GM10248 (cell line): ENCODE measurements around the gene VMO1.

Experiments used
- CTCF ChIA-PET: fragments of 300-600 bp; sonication (Branson Sonifier 250); formaldehyde crosslinking; extraction: SDS; loops from one replicate; lab custom pipeline; 2021; ENCODE audit warnings: antibody characterized with exemption; lab: Yijun Ruan, JAX
- POLR2A ChIA-PET: fragments of 350-650 bp; sonication (Branson Sonifier 250); formaldehyde crosslinking; extraction: SDS; loops from one replicate; lab custom pipeline; 2020; ENCODE audit warnings: antibody characterized with exemption; lab: Yijun Ruan, JAX
- DNase-seq: peaks from one replicate; pipeline ENCODE4 v3.0.0; 2012; ENCODE audit errors: extremely low spot score
- TF ChIP-seq, protein P1 (sequence below): IDR thresholded peaks from 2 replicates; pipeline ENCODE4 v1.5.1; 2012; ENCODE audit warnings: mild to moderate bottlenecking, low read depth; ENCODE audit errors: extremely low read depth, missing control alignments, control extremely low read depth

Gene VMO1

DNA sequence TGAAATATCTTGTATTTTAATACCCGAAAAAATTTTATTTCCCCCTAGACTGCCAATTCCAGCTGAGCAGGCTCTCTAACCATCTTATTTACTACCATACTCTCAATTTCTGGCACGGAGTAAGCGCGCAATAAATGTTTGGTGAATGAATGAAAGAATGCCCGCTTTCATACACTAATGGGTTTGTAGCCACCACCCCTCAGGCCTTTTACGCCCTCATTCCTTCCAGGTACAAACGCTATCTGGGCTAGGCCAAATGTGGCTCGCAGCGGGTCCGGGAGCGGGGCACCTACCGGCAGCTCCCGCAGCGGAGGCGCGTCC lies 20.3 kb upstream of the VMO1 start:
- no peak for DNase-seq
- ChIA-PET POLR2A (interaction anchor here (0.8 to 1.2 kb wide), 4 partner anchors 9 to 94 kb away, joined by 3 to 4 read pairs (median 4); partner anchors contain the start of gene PSMB6), CTCF (interaction anchor here (1.0 to 3.1 kb wide), 4 partner anchors 10 to 75 kb away, joined by 3 to 19 read pairs (median 7); partner anchors contain the start of gene PSMB6)

DNA sequence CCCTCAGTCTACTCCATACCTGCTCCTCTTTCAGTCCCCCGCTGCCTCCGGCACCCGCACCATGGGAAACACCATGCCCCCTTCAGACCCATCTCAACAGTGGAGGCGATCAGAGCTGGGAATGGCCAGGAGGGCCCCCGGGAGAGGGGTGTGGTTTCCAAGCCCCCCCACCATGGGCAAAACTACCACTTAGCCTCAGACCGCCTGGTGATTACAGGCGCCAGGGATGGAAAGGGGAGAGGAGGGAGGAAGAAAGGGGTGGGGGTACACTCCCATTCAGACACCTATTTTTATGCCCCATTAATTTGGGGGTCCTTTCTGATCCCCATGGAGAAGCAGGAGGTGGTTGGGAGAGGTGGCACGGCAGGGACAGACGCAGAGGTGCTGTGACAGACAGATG lies 16.1 kb upstream of the VMO1 start, which contains the start of gene C17orf114:
Gene C17orf114, minus strand, starts transcription at position 101 of the 400 bp plus-strand sequence.
- TF ChIP-seq, protein P1, sequence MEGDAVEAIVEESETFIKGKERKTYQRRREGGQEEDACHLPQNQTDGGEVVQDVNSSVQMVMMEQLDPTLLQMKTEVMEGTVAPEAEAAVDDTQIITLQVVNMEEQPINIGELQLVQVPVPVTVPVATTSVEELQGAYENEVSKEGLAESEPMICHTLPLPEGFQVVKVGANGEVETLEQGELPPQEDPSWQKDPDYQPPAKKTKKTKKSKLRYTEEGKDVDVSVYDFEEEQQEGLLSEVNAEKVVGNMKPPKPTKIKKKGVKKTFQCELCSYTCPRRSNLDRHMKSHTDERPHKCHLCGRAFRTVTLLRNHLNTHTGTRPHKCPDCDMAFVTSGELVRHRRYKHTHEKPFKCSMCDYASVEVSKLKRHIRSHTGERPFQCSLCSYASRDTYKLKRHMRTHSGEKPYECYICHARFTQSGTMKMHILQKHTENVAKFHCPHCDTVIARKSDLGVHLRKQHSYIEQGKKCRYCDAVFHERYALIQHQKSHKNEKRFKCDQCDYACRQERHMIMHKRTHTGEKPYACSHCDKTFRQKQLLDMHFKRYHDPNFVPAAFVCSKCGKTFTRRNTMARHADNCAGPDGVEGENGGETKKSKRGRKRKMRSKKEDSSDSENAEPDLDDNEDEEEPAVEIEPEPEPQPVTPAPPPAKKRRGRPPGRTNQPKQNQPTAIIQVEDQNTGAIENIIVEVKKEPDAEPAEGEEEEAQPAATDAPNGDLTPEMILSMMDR, result no peak
- POLR2A ChIA-PET, result no interaction called here
- CTCF ChIA-PET, result interaction anchor here (5.0 kb wide), 1 partner anchor 12 kb away, joined by 20 read pairs; no protein-coding TSS in a partner anchor
- DNase-seq, result no peak

More for the DNA sequence above, 20.3 kb upstream of the VMO1 start:
- TF ChIP-seq, protein P1, result no peak

GRCh38 chr17:4800462-4801196 lies 14.5 kb upstream of the VMO1 start:
- ChIA-PET CTCF (interaction anchor here (5.0 kb wide), 1 partner anchor 10 kb away, joined by 20 read pairs; no protein-coding TSS in a partner anchor), POLR2A (no interaction called here)
- no peak for DNase-seq
- TF ChIP-seq, protein P1, result no peak

GRCh38 chr17:4796552-4796920 lies 10.4 kb upstream of the VMO1 start:
- POLR2A ChIA-PET, result interaction anchor here (0.6 to 1.0 kb wide), 2 partner anchors 10 to 22 kb away, joined by 3 to 4 read pairs; partner anchors contain the start of gene PLD2
- CTCF ChIA-PET, result interaction anchor here (2.1 kb wide), 1 partner anchor 11 kb away, joined by 8 read pairs; the partner anchor contains the start of gene PLD2
- no peak for DNase-seq
- TF ChIP-seq, protein P1, result no peak

- no peak for DNase-seq
- POLR2A ChIA-PET, result no interaction called here
- TF ChIP-seq, protein P1, result no peak
- CTCF ChIA-PET, result no interaction called here
These were observed 9.0 kb upstream of the VMO1 start for GRCh38 chr17:4795168-4795567.

- no peak for DNase-seq
- ChIA-PET CTCF (interaction anchor here (0.6 to 2.5 kb wide), 32 partner anchors 10 to 223 kb away, joined by 3 to 21 read pairs (median 6); partner anchors contain the start of genes ARRB2, C17orf107, C17orf114 and CHRNE), POLR2A (interaction anchor here (1.3 to 1.5 kb wide), 2 partner anchors 16 to 233 kb away, joined by 3 to 4 read pairs; partner anchors contain the start of gene PLD2)
- TF ChIP-seq, protein P1, result no peak
These were observed 4.5 kb upstream of the VMO1 start for GRCh38 chr17:4790705-4791088.
